Hepatocyte (in vitro differentiated cells): ENCODE measurements around the gene RNF182.

ENCODE experiments used
- CTCF ChIP-seq: fragments of 200-600 bp; sonication (generic); IDR thresholded peaks from 2 replicates; pipeline ENCODE4 v1.5.1; 2016; ENCODE audit warnings: antibody characterized with exemption, mild to moderate bottlenecking; ENCODE audit not compliant: poor library complexity
- EZH2 ChIP-seq: fragments of 200-600 bp; sonication (generic); IDR thresholded peaks from 2 replicates; pipeline ENCODE4 v1.6.1; 2016; ENCODE audit warnings: antibody characterized with exemption, mild to moderate bottlenecking, borderline replicate concordance

DNA sequence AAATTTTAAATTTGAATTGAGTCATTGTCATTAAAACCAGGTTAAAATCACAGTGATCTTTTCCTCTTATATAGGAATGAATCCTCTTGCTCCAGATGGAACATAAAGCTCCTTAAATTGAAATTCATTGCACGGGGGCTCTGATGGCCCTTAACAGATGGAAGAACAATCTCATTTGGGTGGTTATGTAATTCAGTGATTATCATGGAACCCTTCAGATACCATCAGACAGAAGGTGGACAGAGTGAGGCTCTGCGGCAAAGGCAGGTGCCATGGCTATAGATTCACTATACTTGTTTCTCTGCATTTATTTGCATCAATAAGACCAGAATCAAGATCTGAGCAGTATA is 17.8 kb upstream of the RNF182 start:
- no peak for TF ChIP-seq CTCF
- TF ChIP-seq EZH2: no peak
